COLO668 (cell line): ENCODE data around the gene NTSR1.

Experiments used
- DNase-seq: peaks from one replicate; lab custom pipeline; 2025; ENCODE audit not compliant: unreplicated experiment; lab: John Stamatoyannopoulos, UW

The NTSR1 gene

DNA sequence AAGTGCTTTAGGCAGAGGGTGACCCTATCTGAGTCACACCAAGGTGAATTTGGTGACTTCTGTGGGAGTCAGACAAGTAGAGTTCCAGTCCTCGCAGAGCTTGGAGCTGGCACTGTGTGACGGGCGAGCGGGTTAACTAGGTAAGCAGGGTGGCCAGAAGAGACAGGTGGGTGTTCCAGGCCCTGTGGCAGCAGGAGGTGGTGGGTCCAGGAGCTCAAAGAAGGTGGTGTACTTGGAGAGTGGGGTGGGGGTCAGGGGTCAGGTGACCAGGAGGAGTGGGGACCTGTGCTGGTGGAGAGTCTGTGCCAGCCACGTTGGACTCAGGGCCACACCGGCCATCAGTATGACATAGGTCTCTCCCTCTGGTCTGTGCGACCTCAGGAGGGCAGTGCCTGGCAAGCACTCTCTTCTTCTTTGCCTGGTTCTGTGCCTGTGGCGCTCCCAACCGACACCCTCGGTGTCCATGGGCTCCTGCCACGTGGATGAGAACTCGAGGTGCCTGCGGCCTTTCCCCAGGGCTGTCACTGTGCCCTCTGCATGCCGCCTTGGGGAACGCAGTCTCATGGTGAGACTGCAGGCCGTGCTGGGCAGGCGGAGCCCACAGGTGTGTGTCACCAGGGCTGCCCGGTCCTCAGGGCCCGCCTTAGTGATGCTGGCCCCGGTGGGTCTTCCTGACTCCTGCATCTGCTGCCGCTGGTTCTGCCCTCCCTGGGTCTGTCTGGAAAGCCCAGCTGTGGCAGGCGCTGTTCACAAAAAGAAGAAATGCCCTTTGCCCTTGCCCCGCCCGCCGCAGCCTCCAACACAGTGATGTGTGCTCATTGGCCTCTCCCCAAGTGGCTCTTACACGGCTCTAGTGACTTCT, 89.3 kb downstream of the NTSR1 start:
- DNase-seq: no peak

- DNase-seq: no peak
Observed at GRCh38 chr20:62799036-62799435, 90.4 kb downstream of the NTSR1 start.

DNA sequence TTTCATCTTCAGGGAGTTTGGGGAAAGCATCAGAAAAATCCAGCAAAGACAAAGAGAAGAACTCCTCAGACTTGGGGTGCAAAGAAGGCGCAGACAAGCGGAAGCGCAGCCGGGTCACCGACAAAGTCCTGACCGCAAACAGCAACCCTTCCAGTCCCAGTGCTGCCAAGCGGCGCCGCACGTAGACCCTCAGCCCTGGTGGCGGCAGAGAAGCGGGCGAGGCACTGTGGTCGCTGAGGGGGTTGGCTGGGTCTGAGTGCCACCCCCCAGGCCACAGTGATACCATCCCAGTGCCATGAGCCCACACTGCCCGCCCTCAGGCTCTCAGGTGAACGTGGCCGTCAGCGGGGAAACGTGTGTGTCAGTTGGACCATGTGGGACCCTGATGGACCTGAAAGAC, 90.8 kb downstream of the NTSR1 start:
- no peak for DNase-seq

GRCh38 chr20:62799873-62800272, 91.2 kb downstream of the NTSR1 start:
- no peak for DNase-seq

GRCh38 chr20:62800314-62801259, 92.0 kb downstream of the NTSR1 start:
- no peak for DNase-seq

GRCh38 chr20:62801284-62802010, 92.8 kb downstream of the NTSR1 start:
- no peak for DNase-seq

DNA sequence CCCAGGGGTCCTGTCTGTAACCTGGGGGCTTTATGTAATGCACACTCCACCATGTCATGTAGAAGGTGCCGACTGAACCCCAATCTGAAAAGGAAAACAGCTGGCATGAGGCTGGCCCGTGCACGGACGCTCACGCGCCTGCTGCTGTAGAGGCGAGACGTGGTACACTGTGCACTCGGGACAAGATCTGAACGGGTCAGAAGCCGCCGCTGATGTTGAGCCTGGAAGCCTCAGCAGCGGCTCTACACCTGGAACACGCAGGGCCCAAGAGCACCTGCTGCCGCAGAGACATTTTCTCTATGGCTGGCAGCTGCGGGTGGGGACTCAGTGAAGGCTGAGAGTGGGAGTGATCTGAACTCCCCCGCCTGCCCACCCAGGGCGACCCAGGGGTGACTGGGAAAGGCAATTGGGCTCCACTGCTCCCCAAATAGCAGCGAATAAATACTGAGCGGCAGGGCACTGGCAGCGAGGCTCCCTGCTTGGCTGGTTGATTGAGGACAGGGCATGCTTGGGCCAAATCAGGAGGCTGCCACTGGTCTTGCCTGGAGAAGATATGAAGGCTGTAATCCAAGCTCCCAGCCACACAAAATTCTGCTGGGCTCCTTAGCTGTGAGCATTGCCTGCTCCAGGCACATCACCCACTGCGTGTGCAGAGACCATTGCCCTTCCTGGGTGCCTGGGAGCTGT, 93.5 kb downstream of the NTSR1 start:
- DNase-seq: no peak

GRCh38 chr20:62804021-62804626, 95.5 kb downstream of the NTSR1 start:
- DNase-seq: no peak

GRCh38 chr20:62804627-62805154, 96.1 kb downstream of the NTSR1 start, which contains the start of gene OGFR:
Gene OGFR (plus strand): TSS chr20:62804835. CDS start chr20:62804860, 25 bp downstream.
- DNase-seq: peak; percentile 71

GRCh38 chr20:62805155-62805710, 96.6 kb downstream of the NTSR1 start:
- peak; percentile 57 for DNase-seq

DNA sequence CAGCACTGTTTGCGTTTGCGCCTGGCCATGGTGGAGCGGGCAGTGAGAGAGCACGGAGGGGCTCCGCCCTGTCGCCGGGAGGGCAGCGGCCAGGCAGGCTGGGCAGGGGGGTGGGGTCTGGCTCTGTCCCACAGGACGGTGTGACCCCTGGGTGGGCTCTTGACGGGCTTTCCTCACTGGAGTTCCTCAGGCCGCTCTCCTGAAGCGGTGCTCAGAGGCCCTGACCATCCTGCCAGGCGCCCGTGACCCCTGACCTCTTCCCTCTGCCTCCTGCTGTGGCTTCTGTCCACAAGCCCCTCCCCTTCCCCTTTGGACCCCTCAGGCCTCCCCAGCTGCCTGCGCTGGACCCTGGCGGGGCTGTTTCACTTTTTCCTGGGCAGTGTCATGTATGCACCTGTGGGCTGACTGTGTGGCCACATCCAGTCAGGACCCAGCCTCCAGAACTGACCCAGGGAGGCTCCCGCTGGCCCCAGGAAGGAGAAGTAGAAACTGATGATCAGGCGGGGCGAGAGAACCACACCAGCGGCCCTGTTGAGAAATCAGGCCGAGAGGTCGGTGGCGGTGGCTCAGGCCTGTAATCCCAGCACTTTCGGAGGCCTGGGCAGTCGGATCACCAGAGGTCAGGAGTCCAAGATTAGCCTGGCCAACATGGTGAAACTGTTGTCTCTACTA, 97.2 kb downstream of the NTSR1 start:
- DNase-seq: no peak

DNA sequence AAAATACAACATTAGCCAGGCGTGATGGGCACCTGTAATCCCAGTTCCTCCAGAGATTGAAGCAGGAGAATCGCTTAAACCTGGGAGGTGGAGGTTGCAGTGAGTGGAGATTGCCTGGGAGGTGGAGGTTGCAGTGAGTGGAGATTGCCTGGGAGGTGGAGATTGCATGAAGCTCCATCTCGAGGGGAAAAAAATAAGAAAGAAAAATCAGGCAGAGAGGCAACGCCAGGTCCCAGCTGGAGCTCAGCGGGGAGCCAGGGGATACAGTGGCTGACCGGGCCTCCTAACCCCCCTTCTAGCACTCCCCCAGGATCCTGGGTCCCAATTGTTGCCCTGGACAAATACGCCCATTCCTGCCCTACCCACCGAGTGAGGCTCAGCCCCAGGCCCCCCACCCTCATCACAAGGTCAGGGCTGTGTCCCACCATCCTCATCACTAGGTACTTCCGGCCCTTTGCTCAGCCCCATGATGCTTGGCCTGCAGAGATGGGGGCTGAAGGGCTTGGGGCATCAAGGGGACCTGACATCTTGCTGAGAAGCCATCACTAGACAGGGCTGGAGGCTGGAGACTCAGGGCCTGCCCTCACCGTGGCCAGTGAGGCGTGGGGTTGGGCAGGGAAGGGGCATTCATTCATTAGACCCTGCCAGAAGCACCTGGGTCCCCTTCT, 97.9 kb downstream of the NTSR1 start:
- DNase-seq: no peak

- DNase-seq: no peak
Observed at GRCh38 chr20:62807444-62808210, 99.0 kb downstream of the NTSR1 start.

DNA sequence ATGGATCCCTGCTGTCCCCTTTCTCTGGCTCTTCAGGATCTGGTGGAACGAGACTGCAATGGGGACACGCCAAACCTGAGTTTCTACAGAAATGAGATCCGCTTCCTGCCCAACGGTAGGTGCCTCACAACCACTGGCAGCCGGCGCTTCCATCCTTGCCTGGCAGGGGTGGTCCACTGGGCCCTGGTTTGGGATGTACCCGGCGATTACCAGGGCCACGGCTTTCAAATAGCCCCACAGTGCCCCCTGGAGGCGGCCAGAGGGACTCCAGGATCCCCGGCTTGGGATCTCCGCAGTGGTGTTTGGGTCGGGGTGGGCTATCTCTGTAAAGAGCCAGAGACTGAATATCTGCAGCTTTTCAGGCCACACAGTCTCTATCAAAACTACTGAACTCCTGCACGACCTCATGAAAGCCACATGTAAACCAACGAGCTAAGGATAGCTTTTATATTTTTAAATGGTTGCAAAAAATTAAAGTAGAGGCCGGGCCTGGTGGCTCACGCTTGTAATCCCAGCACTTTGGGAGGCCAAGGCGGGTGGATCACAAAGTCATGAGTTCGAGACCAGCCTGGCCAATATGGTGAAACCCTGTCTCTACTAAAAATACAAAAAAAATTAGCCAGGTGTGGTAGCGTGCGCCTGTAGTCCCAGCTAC, 99.7 kb downstream of the NTSR1 start:
- DNase-seq: peak; percentile 60

- no peak for DNase-seq
Observed at GRCh38 chr20:62809530-62810428, 101.1 kb downstream of the NTSR1 start.

GRCh38 chr20:62811320-62811719, 102.7 kb downstream of the NTSR1 start:
- DNase-seq: no peak
